ENCODE measurements around the gene SCAF1.
"Not testable (repeated sequence)": the region's sequence is repeated elsewhere in the genome, so short reads cannot be mapped to it uniquely, and the experiment has no call there.

SCAF1 gene

DNA sequence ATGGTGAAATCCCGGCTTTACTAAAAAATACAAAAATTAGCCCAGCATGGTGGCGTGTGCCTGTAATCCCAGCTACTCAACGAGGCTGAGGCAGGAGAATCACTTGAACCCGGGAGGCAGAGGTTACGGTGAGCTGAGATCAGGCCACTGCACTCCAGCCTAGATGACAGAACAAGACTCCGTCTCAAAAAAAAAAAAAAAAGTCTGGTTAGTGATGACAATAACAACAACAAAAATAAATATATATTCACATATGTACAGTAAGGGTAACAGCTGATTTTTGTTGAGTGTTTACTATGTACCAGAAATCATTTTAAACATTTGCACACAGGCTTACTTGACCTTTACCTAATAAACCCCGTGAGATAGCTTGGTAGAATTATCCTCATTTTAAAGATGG, 25.1 kb upstream of the SCAF1 start:
- no peak for DNase-seq

DNA sequence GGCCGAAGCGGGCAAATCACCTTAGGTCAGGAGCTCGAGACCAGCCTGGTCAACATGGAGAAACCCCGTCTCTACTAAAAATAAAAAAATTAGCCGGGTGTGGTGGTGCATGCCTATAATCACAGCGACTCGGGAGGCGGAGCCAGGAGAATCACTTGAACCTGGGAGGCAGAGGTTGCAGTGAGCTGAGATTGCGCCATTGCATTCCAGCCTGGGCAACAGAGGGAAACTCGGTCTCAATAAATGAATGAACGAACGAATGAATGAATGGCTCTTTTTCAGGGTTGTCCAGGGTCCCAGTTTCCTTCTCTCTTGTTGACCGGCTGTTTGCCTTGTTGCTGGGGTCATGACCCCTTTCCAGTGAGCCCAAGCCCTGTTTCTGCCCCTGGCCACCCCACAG, 24.1 kb upstream of the SCAF1 start:
- not testable (repeated sequence) for DNase-seq

DNA sequence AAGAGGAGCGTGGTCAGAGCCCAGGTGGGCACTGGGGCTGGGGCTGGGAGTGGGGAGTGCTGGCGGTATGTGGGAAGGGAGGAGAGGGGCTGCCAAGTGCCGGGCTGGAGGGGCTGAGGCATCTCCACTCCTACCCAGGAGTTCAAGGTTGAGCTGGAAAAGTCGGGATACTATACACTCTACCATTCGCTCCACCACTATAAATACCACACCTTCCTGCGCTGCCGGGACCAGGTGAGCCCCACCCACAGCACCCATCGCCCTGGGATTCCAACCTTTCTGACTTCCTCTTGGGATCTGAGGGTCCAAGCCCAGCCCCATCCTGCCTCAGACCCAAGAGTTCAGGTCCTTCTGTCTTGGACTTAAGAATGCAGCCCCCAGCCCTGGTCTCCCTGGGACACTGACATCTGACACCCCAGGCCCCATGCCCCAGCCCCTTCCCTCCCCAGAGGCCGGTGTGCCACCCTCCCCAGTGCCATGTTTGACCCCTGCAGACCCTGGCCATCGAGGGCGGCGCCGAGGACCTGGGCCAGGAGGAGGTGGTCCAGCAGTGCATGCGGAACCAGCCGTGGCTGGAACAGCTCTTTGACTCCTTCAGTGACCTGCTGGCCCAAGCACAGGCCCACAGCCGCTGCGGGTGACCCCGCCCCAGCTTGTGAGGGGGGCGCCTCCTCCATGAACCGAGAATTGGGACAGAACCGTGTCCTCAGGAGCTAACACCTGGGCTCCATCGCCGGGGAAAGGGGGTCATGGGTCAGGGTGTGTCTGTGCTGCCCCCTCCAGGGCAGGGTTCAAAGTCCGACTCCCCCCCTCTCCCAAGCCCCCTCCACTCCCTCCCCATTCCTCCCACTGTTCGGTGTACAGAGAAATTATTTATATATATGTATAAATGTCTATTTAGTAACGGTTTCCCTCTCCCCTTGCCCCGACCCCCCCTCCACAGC, 16.8 kb upstream of the SCAF1 start:
- no peak for DNase-seq

DNA sequence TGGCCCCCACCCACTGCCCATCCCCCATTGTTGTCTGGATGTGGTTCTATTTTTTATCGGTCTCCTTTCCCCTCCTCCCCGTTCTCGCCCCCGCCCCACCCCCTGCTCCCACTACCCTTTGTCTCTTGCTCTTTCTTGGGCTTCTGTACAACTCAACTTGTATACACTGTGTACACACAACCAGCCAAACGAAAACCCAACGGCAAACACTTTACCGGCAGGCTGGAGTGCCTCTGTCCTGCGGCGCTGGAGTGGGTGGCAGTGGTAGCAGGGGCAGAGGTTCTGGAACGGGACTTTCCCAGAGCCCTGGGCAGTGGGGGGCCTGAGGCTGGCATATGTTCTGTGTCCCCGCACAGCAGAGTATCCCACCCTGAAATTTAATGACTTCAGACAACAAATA, 15.8 kb upstream of the SCAF1 start:
- no peak for DNase-seq

DNA sequence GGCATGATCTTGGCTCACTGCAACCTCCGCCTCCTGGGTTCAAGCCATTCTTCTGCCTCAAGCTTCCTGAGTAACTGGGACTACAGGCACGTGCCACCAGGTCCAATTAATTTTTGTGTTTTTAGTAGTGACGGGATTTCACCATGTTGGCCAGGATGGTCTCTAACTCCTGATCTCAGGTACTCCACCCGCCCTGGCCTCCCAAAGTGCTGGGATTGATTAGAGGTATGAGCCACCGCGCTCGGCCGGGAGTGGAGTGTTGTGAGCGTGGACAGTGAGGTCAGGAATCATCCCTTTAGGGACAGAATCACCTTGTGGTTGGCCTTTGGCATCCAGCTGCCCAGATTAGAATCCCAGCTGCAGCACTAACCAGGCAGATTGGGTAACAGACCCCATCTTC, 12.3 kb upstream of the SCAF1 start:
- DNase-seq, result no peak

DNA sequence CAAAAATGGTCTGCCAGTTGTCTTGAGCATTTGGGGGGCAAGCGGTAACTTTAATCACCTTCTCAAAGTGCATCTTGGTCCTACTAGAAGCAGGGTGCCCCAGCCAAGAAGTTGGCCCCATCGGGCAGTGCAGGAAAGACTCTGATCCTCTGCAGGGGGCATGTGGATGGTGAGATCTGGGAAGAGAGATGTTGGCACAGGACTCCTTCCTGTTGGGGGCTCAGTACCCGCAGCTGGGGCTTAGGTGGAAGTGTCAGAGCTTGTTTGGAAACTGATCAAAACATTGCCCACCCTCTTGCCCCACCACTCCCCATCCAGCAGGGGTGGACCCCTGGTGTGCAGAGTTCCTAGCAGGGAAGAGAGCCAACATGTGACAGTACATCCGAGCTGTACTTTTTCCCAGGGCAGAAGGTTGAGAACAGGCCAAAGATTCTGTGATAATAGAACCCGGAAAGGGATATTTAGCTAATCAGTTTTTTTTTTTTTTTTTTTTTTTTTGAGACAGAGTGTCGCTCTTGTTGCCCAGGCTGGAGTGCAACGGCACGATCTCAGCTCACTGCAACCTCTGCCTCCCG, 10.9 kb upstream of the SCAF1 start:
- DNase-seq, result no peak

DNA sequence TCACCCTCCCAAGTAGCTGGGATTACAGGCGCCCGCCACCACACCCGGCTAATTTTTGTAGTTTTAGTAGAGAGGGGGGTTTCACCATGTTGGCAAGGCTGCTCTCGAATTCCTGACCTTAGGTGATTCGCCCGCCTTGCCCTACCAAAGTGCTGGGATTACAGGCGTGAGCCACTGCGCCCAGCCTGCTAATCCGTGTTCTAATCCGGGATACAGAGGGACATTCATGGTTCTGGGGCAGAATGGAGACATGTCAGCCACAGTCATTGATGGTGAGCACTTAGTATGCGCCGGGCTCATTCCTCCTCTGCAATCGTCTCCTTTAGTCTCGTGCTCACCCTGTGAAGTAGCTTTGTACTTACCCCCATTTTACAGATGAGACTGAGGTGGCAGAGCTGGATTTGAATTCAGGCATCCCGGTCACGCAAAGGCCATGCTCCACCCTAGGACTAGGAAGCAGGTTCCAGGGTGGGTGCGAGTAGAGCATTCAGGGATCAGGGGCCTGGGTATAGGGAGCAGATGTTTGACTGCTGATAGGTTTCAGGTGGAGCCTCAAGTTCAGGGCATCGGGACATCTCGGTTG, 10.3 kb upstream of the SCAF1 start:
- DNase-seq, result no peak

DNA sequence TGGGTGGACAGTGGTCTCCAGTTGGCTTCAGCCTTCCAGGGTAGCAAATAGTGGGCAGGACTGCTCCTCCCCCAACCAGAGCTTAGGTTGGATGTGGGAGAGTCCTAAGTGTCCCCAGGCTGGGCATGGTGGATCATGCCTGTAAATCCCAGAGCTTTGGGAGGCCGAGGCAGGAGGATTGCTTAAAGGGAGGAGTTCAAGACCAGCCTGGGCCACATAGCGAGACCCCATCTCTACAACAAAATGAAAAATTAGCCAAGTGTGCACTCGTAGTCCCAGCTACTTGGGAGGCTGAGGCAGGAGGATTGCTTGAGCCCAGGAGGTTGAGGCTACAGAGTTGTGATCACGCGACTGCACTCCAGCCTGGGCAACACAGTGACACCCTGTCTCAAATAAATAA, 9.4 kb upstream of the SCAF1 start:
- no peak for DNase-seq

DNA sequence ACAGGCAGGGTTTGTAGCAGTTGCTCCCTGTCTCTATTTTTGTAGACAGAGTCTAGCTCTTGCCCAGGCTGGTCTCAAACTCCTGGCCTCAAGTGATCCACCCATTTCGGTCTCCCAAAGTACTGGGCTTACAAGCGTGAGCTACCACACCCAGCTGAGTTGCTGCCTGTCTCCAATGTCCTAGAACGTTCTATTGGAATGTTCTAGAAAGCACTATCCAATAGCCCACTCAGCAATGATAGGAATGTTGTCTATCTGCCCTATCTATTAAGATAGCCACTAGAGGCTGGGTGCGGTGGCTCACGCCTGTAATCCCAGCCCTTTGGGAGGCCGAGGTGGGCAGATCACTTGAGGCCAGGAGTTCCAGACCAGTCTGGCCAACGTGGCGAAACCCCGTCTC, 8.7 kb upstream of the SCAF1 start:
- DNase-seq, result not testable (repeated sequence)

DNA sequence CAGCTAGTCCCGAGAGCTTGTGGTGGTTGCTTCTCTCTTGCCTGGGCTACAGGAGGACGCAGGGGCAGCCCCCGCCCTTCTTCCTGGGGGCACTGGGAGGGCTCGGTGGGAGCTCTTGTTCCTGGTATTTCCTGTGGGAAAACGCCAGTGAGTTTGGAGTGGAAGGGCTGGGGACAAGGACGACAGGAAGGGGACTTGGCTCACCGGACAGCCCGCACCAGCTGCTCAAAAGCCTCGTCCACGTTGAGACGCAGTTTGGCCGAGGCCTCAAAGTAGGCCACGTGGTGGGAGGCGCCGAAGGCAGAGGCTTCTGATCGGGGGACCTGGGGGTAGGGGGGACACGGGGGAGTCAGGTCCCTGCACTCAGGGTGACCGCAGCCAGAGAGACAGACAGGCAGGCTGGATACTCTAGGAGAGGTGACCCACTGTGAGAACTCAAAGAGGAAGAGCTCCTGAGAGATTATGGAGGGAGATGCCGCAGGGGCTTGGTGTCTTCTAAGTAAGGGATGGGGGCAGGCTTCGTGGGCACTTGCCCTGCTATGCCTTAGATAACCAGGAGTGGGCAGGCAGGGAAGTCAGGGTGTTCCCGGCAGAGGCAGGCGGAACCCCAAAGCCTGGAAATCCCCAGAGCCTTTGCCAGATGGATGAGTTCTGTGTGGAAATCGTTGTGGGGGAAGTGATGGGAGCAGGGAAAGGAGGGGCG, 6.3 kb upstream of the SCAF1 start:
- DNase-seq, result no peak

DNA sequence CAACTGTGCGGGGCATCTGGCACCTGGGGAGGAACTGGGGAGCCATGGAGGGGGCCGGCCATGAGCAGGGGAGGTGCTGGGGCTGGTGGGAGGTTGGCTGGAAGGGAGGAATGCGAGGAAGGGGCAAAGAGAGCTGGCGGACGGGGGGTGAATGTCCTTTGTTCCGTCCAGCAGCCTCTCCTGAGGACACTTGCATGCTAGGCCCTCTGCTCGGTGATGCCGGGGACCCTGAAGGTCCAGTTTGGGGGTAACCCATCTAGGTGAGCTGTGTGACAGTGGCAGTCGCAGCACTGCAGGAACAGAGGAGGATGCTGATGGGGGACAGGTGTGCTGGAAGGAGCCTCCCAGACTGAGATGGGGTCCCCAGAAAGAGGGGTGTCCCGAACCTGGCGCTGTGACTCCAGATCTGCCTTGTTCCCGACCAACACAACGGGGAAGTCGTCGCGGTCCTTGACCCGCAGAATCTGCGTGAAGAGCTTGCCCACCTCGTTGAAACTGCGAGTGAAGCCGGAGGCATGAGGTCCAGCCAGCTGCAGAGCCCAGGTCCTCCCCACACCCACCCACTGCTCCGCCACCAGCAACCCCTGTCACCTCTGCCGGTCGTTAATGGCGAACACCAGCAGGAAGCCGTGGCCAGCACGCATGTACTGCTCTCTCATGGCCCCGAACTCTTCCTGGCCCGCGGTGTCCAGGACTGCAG, 5.6 kb upstream of the SCAF1 start:
- DNase-seq, result no peak

DNA sequence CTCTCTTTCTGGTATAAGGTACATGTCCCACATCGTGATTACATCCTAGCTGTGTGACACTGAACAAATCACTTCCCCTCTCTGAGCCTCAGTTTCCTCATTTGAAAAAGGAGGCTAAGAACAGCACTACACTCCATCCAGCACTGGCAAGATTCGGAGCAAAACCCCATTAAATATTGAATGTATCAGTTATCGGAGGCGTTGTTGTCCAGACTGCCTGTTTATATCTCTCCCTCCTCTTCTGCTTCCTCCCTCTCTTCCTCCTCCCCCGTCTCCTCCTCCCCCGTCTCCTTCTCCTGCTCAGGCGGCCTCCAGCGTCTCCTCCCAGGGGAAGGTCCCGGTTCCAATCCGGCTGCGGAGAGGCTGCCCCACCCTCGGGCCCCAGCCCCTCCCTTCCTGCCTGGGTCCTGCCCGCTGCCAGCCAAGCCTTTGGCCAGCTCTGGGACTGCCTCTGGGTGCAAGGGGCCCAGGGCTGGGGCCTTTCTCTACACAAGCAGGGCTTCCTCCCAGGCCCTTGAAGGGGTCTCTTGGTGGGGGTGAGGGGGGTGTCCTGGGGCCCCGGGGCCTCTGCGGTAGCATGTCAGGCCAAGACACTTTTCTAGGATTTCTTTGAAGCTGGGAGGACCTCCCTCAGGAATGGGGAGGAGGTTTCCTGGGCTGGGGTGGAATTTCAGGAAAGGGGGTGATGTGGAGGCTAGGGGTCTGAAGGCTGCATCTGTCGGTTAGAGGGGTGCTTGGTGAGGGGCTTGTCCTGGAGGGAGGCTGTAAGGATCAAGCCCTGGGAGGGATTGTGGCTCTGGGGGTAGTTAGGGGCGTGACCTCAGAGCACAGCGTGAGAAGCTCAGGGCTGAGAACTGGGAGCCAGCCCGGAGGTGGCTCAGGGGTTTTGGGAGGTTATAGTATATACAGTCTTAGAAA, 3.9 kb upstream of the SCAF1 start:
- DNase-seq, result no peak

DNA sequence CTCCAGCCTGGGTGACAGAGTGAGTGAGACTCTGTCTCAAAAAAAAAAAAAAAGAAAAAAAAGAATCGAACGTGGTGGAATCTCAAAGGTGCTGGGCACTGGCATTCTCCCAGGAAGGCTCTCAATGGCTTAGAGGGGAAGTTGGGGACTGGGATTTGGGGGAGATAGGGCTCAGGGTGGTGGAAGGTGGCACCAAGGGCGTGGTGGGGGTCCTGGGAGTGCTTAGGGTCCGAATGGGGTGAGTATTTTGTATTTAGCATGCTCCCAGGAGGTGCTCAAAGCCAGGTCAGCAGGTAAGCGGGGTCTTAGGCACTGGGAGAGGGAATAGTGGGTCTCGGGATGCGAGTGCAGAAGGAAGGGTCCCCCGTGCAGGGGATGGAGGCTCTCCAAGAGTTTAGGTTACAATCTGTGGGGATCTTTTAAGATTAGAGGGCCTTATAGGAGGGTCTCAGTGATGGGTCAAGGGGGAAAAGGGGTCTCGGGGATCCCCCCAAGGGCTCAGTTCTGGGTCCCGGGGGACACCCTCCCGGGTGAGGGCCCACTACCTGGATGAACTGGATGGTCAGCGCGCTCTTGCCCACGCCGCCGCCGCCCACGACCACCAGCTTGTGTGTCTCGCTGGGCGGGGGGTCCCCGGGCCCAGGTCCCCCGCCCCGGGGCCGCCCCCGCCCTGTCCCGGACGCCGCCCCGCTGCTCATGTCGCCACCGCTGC, 2.5 kb upstream of the SCAF1 start:
- no peak for DNase-seq

DNA sequence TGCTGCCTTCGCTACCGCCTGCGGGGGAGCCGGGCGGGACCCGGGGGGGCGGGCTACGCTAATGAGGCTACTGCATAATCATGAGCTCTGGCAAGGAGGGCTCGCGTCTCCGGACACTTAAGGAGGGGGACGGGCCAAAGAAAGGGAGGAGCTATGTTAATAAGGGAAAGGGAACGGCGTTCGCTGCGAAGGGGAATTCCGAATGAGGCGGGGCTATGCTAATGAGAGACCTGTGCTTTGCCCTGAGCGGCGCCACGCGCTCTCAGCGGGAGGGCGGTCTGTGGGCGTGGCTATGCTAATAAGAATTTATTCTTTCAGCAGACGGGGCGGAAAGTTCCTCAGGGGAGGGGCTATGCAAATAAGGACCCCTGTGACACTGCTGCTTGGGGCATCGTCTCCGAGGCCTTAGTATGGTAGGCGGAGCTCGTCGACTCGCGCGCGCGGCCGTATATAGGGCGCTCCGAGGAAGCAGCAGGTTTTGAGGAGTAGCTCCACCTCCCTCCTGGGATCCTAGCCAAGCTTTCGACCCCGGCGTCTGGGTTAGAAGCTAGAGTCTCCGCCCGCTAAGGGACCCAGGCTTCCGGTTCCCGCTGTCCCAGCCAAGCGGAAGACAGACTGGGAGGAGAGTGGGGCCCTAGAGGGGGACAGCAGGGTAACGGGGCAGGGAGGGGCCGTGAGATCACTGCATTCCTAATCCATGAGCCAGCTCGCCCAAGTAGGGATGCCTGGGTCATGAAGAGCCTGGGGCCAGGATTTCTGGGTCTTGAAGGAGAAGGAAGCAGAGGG, 1.7 kb upstream of the SCAF1 start, which contains the start of gene RRAS:
Gene RRAS (minus strand): TSS at position 31 of the 786 bp plus-strand sequence. CDS start 45 bp downstream, outside the sequence.
- DNase-seq, result peak; percentile 97

DNA sequence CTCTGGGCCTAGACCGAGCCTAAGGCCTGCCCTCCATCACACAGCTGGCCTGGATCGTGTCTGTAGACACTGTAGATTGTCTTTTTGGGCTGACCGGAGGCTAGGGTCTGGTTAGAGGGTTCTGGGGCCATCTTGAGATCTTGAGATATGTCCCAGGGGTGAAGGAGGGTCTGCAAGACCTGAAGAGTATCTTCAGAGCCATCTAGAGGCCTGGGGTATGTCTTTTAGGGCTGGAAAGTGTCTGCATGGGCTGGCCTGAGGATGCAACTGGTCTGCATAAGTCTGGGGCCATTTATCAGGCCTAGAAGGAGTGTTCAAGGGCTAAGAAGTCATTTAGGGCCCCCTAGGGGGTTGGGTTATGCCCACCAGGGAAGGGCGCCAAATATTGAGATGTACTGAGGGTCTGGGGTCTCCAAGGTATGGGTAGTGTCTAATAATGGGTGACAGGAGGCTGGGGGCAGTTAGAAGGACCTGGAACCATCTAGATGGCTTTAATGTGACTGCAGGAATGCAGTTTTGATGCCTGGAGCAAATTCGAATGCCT, 555 bp downstream of the SCAF1 start:
- DNase-seq, result no peak

DNA sequence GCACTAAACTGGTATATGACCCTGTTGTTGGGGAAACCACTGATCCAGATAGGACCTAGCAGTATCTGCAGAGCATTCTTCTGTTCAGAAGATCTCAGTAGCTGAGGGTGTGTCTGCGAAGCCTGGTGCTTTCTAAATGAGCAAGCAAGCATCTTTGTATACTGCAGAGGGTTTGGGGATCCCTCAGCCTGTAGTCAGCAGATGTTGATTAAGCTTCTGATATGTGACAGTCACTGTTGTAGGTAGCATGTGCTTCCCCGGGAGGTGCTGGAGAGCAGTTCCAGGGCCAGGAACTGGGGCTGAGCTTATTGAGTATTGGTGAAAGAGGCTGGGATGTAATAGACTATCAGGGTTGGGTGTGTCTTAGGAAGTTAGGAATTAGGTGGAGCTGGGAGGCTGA, 1.5 kb downstream of the SCAF1 start:
- no peak for DNase-seq

DNA sequence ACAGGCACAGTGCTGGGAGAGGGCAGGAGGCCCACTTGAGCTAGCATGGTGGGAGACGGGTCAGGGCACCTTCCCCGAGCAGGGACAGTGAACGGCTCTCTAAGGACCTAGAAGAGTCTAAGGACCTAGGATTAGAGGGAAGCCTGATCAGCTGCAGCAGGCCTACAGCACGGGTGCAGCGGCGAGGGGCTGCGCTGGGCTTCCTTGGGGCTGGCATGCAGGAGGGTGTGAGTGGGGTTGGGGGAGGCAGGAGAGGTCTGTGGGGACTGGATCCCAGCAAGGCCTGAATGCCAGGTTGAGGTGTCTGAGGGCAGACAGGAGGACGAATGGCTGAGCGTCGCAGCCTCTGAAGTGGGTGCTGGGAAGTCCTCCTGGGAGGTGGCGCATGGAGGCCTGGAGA, 3.6 kb downstream of the SCAF1 start:
- no peak for DNase-seq

DNA sequence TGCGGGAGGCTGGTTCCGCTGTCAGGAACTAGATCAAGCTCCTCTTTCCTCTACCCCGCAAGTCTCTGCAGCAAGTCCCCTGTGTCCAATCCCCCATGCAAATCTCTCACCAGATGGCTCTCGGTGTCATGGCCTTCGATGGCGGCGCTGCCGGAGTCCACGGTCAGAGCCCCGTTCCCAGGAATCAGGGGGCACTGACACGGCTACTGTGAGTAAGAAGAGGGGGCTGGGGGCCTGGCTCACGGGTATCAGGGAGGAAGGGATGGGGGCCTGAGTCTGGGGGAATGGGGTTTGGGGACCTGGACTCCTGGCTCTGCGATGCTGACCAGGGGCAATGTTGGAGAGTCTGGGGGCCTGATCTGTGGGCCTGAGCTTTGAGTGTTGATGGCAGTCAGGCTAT, 4.0 kb downstream of the SCAF1 start:
- DNase-seq, result no peak

DNA sequence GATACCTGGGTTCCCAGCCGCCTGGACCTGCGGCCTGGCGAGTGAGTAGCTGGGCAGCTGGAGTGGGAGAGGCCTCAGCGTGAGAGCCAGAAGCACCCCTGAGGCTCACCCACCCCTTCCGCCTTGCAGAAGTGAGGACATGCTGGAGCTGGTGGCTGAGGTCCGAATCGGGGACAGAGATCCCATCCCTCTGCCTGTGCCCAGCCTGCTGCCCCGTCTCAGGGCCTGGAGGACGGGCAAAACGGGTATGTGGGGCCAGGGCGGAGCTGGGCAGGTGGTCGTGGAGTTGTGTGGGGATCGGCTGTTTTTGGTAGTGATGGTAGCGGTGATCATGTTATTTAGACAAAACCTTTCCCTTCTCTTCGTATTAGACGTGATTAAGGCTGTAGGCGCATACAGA, 4.6 kb downstream of the SCAF1 start:
- DNase-seq, result no peak
